Activated naive CD4-positive, alpha-beta T cell treated with anti-CD3 and anti-CD28 coated beads, Interleukin-2, amount 50 U/mL, for 24 hours (primary cell): Measurements from ENCODE around the gene SRC.

Source experiments
- H3K27ac Mint-ChIP-seq: one replicate; pipeline ENCODE4 v1.8.0; 2021; ENCODE audit warnings: mild to moderate bottlenecking, mixed read lengths
- H3K27me3 Mint-ChIP-seq: one replicate; pipeline ENCODE4 v1.8.0; 2021; ENCODE audit warnings: mixed read lengths
- H3K36me3 Mint-ChIP-seq: one replicate; pipeline ENCODE4 v1.8.0; 2021; ENCODE audit warnings: mixed read lengths
- H3K4me1 Mint-ChIP-seq: one replicate; pipeline ENCODE4 v1.8.0; 2021; ENCODE audit warnings: mixed read lengths
- H3K4me3 Mint-ChIP-seq: one replicate; pipeline ENCODE4 v1.8.0; 2021; ENCODE audit warnings: mild to moderate bottlenecking, mixed read lengths
- H3K9me3 Mint-ChIP-seq: one replicate; pipeline ENCODE4 v1.8.0; 2021; ENCODE audit warnings: mixed read lengths

SRC gene

DNA sequence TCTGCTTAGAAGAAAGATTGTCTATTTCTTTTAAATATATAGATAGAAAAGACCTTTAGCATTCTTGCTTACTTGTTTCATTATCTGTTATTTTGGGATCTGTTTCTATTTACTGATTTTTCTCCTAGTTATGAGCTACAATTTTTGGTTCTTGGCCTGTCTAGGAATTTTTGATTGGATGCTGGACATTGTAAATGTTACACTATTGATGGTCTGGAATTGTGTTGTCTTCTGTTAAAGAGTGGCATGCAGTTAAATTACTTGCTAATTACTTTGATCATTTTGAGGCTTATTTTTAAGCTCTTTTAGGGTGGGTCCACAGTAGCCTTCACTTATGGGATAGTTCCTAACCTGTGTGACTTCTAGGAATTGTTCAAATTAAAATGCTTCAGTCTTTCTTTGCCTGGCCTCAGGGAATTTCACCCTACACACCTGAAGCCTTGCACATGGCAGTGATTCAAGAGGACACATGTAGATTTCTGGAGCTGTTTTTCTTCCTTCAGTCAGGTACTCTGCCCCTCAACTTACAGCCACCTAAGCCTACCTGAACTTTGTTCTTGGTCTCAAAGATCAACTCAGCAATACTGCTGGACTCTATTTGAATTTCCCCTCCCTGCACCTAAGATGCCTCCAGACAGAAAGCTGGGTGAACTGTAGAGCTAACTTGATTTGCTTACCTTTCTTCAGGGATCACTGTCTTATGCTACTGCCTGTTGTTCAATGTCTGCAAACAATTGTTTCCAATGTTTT, 108.9 kb downstream of the SRC start:
- no peak overlapping the region for H3K4me3 Mint-ChIP-seq
- H3K27me3 Mint-ChIP-seq = peaks cover 3% of the 10 kb centered on the region

More for the DNA sequence above, 108.9 kb downstream of the SRC start:
- Mint-ChIP-seq H3K4me1 (no peaks in the 10 kb centered on the region), H3K36me3 (peaks cover 7% of the 10 kb centered on the region), H3K9me3 (peaks cover 25% of the 10 kb centered on the region), H3K27ac (no peak overlapping the region)
